A549 (cell line): ENCODE results near the gene SCPEP1.
"Not testable (repeated sequence)": the region's sequence is repeated elsewhere in the genome, so short reads cannot be mapped to it uniquely, and the experiment has no call there.

ENCODE experiments used
- CEBPB ChIP-seq, 2 experiments: fragments of >200 bp in 1 of 2; sonication (Bioruptor Twin) in 1 of 2; formaldehyde crosslinking in 1 of 2; IDR thresholded peaks; 2 replicates each; pipeline ENCODE4 v1.6.1; 2012 to 2016
- JUNB ChIP-seq: fragments of >200 bp; sonication (Bioruptor Twin); formaldehyde crosslinking; IDR thresholded peaks from 2 replicates; pipeline ENCODE4 v1.6.1; 2016
- KDM1A ChIP-seq: fragments of 200-600 bp; sonication (generic); IDR thresholded peaks from 2 replicates; pipeline ENCODE4 v1.6.1; 2016; ENCODE audit warnings: low read depth, mild to moderate bottlenecking
- MYC ChIP-seq: IDR thresholded peaks from 2 replicates; pipeline ENCODE4 v1.6.1; 2012; ENCODE audit warnings: mild to moderate bottlenecking, inconsistent platforms, low read length, improper control_type of control experiment, borderline replicate concordance
- PBX3 ChIP-seq: IDR thresholded peaks from 2 replicates; pipeline ENCODE4 v1.6.1; 2012
- PHF8 ChIP-seq: fragments of 200-600 bp; sonication (generic); IDR thresholded peaks from 2 replicates; pipeline ENCODE4 v1.6.1; 2016; ENCODE audit warnings: low read depth, mild to moderate bottlenecking, antibody characterized with exemption, moderate library complexity, borderline replicate concordance
- POLR2A ChIP-seq: IDR thresholded peaks from 2 replicates; pipeline ENCODE4 v1.6.1; 2012; ENCODE audit warnings: mild to moderate bottlenecking, low read length
- RAD21 ChIP-seq, 2 experiments: fragments of >200 bp in 1 of 2; sonication (Bioruptor Twin) in 1 of 2; formaldehyde crosslinking in 1 of 2; IDR thresholded peaks in 1 of 2; conservative IDR thresholded peaks in 1 of 2; 2 replicates in 1 of 2; 3 replicates in 1 of 2; pipeline ENCODE4 v1.6.1; 2012 to 2018; ENCODE audit warnings: inconsistent platforms in 1 of 2
- REST ChIP-seq: fragments of 200-600 bp; sonication (generic); IDR thresholded peaks from 2 replicates; pipeline ENCODE4 v1.6.1; 2016; ENCODE audit warnings: antibody characterized with exemption, mild to moderate bottlenecking, moderate library complexity
- RNF2 ChIP-seq: fragments of 200-600 bp; sonication (generic); IDR thresholded peaks from 2 replicates; pipeline ENCODE4 v1.6.1; 2016; ENCODE audit warnings: low read depth, mild to moderate bottlenecking, antibody characterized with exemption, moderate library complexity, borderline replicate concordance
- TF ChIP-seq, protein P1 (sequence below): fragments of >200 bp; sonication (Bioruptor Twin); formaldehyde crosslinking; IDR thresholded peaks from 3 replicates; pipeline ENCODE4 v1.5.1; 2016

GRCh38 chr17:56965241-56965640 lies 12.7 kb upstream of the SCPEP1 start:
- TF ChIP-seq, protein P1, sequence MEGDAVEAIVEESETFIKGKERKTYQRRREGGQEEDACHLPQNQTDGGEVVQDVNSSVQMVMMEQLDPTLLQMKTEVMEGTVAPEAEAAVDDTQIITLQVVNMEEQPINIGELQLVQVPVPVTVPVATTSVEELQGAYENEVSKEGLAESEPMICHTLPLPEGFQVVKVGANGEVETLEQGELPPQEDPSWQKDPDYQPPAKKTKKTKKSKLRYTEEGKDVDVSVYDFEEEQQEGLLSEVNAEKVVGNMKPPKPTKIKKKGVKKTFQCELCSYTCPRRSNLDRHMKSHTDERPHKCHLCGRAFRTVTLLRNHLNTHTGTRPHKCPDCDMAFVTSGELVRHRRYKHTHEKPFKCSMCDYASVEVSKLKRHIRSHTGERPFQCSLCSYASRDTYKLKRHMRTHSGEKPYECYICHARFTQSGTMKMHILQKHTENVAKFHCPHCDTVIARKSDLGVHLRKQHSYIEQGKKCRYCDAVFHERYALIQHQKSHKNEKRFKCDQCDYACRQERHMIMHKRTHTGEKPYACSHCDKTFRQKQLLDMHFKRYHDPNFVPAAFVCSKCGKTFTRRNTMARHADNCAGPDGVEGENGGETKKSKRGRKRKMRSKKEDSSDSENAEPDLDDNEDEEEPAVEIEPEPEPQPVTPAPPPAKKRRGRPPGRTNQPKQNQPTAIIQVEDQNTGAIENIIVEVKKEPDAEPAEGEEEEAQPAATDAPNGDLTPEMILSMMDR = not testable (repeated sequence)
- not testable (repeated sequence) for TF ChIP-seq POLR2A; RNF2; CEBPB (IDR thresholded peaks at IDR 0.05); PBX3; REST; KDM1A; RAD21 (conservative IDR thresholded peaks at IDR 0.05 in 1 of 2, IDR thresholded peaks at IDR 0.05 in 1 of 2); JUNB; MYC; PHF8
